GM21367 (cell line): ENCODE results near the gene ADGRL3.

ENCODE experiments used
- ATAC-seq: cut with Tn5 transposase; IDR thresholded peaks from one replicate; pipeline ENCODE4 v1.9.1; 2021; ENCODE audit not compliant: unreplicated experiment

The ADGRL3 gene

DNA sequence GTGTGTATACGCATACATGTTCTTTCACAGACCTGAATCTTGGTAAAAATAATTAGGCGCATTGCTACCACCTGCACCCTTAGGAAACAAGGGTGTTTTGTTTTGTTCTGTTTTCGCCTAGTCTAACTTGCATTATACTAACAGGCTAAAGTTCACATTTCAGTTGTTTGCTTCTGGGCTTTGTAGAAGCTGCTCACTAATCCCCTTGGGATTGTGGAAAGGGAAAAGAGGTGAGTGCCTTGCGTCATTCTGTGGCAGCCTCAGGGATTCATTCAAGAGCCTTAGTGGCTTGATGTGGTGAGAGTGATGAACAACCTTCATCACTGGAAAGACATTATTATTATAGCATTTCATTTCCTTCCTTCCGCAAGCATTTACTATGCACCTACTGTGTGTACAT is 331.1 kb downstream of the ADGRL3 start:
- no peak for ATAC-seq

DNA sequence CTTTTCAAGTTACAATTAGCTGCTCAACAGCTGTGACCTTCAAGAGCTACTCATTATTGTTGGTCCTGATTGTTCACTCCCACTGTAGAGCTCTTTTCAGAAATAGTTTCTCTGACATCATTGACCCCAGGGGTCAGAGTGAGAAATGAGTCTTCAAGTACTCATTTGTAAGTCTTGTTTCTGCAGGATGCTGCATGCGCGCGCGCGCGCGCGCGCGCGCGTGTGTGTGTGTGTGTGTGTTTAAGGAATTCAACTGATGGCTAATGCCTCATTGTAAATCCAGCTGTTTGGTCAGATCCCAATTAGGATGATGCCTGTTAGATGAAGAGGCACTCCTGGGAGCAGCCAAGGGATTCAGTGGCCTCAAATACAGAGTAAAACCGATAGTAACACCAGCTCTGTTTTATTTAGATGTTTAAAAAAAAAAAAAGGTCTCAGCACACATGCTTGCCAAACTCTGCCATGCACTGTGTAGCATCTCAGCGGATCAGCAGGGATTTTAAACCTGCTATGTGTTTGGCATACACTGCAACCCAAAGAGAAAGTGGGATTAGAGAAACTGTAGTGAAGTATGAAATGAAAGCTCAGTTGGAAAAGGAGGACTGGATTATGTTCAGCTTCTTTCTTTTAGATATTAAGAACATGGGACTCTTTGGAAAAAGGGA is 332.3 kb downstream of the ADGRL3 start:
- no peak for ATAC-seq

GRCh38 chr4:61533140-61533539 is 333.0 kb downstream of the ADGRL3 start:
- no peak for ATAC-seq

- ATAC-seq: no peak
Observed at GRCh38 chr4:61540944-61541343, 340.8 kb downstream of the ADGRL3 start.

DNA sequence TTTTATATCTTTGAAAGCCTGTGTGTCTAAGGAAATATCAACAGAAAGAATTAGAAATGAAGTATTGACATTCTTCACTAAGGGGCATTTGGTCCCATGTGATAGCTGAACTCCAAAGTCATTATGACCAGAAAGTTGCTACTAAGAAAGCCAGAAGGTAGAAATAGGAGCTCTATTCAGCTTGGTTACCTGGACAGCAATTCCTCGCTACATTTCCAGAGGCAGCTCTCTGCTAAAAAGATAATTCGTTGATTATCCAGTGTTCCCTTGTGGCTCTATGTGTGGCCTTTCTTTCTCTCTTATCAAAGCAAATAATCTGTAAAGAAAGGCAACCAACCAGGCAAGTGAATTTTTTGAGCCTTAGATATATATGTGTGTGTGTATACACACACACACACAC is 341.3 kb downstream of the ADGRL3 start:
- no peak for ATAC-seq

DNA sequence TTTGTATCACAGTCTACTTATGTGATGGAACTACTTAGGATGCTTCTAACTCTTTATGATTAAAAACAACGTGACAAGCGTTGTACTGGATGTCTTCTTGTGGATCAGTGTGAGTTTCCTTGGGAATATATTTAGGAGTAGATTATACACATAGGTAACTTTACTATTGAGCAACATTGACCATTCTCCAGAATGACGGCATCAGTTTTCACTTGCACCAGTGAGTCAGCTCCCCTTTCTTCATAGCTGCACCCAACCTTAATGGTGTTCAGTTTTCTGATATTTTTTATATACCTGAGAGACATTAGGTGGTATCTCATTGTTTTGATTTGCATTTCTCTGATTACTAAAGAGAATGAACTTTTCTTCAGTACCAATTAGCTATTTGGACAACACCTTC is 343.9 kb downstream of the ADGRL3 start:
- ATAC-seq: no peak

DNA sequence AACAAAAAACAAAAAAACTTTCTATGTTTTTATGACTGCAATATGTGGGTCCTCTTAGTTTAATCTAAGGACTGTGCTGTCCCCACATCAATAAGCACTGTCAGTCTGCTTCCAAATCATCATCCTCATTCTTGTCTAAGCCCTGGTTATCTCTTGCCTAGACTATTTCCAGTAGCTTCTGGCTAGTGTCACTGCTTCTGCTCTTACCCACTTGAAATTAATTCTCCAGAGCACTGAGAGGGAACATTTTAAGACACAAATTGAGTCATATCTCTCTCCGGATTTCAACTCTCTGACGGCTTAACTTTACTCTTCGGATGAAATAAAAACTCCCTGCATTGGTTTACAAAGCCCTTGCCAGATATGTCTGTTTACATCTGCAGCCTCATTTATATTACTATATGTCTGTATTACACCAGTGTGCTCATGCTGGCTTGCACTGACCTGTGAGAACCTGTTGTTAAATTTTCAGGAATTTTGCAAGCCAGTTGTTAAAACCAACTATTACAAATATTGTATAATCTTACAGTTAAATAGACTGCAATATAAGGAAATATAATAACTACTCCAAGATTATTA is 345.9 kb downstream of the ADGRL3 start:
- ATAC-seq: no peak

DNA sequence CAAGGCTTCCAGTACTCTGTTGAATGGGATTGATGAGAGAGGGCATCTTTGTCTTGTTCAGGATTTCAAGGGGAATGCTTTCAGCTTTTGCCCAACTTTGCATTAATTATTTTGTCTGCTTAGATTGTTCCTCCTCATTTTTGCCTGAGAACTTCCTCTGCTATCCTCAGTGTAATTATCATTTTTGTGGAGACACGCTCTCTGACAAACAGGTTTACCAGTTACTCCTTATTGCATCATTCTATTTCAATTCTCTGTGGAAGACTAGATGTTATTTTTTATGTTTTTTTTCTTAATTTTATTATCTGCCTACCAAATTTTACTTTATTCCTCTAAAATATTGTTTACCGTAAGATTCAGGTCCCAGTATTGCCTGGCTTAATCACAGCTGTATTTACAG is 349.2 kb downstream of the ADGRL3 start:
- no peak for ATAC-seq

DNA sequence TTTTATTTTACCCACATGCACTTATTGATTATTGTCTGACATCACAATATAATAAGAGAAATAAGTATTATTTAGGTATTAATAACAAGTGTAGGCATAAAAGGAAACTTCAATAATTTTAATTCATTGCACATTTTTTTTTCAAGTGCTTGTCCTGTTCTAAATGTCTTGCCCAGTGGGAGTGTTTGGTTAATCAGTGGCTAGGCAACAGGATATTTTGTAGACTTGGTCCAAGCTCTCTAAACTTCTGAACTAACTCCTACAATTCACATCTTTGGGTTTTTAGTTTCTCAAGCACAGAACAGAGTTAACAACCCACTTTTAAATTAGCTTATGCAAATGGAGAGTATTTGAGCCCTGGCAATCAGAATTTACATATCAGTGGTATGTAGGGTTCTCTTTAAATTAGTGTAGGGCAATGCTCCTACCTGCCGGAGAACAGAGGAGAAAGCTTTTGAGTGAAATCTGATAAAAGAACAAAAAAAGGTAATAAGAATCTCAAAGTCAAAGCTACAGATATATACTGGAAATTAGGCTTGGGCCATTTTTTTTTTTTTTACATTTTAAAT is 353.5 kb downstream of the ADGRL3 start:
- ATAC-seq: no peak

DNA sequence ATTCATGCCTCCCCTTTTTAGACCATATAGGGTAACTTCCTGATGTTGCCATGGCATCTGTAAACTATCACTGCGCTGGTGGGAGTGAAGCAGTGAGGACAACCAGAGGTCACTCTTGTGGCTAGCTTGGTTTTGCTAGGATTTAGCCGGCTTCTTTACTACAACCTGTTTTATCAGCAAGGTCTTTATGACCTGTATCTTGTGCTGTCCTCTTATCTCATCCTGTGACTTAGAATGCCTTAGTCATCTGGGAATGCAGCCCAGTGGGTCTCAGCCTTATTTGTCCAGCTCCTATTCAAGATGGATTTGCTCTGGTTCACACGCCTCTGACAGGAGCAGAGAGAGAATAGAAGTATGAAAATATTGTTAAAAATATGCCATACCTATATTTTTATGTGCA is 355.7 kb downstream of the ADGRL3 start:
- ATAC-seq: no peak

- ATAC-seq: no peak
Observed at GRCh38 chr4:61556277-61556676, 356.2 kb downstream of the ADGRL3 start.

GRCh38 chr4:61559396-61559795 is 359.3 kb downstream of the ADGRL3 start:
- no peak for ATAC-seq

DNA sequence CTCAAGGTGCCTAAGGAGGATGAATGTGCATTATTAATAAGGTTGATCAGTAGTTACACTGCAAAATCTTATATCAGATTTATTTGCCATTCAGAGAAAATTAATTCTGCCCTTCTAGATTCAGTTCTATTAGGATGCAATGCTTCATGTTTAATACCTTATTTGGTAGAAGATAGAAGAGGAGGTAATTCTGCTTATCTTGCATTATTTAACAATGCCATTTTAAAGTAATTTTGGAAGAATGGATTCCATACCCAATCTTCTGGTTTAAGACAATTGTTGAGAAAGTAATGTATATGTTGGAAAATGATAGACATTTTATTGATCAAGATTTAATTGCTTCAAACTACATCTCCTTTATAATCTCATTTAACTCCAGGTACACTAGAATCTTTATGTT is 360.9 kb downstream of the ADGRL3 start:
- no peak for ATAC-seq

DNA sequence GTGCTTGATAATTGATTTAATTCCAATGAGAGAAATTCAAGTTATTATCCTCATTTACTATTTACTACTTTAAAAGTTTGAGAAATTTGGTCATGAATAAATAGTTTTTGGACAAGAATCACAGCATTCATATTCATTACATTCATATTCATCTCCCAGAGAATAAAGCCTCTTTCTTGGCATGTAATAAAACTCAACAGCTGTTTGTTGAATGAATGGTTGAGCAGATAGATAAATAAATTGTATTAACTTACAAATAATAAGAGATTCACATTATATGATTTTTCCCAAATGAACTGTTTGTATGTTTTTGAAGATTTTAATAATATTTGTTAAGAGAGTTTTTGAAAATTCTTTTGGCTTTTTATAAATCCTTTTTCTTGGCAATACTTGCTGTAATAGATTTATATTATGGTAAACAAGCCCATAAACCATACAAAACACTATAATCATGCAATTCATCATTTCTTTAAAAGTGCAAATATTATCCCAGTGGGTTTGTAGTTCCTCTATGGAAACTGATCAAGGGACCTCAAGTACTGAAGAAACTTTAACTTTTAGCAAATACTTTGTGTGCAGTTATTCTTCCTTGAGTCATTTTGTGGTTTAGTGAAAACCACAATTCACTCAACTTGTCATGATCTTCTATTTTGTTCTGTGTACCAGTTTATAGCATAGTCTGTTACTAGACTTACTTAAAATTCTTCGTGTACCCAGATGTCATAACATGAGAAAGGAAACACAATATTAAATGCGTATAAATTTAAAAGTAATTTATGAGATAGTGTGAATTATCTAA is 371.8 kb downstream of the ADGRL3 start:
- no peak for ATAC-seq

DNA sequence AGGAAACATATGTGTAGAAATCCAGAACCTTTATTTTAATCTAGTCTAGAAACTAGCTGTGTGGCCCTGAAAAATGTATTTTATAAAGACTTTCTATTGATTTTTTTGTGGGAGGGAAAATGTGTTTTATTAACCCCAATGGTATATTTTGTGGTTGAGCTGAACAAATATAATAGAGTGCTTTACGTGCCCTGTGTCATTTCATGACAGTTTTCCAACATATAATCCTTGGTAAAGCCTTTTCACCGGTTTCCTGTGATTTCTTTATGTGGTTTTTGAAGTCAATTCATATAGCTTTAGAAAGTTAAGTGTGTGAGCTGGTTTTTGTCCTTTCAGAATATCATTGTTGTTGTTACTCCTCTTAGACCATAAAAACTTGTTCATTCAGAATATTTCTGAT is 375.7 kb downstream of the ADGRL3 start:
- ATAC-seq: no peak

DNA sequence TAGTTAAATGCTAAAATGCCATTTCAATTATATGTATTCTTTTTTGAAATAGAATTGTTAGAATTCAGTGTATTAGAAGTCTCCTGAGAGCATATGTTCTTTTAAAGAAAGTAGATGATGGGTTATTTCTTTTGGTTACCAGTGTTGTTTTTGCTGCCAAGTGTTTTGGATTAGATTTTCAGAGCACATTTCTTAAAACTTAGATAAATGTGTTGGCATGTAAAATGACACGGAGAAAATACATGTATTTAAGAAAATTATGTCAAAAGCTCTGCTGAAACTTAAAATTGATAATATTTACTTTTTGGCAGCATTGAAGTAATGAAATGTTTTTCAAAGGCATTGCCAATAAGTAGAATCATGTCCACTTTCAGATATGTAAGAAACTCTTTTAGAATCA is 379.7 kb downstream of the ADGRL3 start:
- ATAC-seq: no peak

GRCh38 chr4:61580721-61581377 is 380.7 kb downstream of the ADGRL3 start:
- ATAC-seq: no peak

- no peak for ATAC-seq
Observed at GRCh38 chr4:61583696-61584095, 383.6 kb downstream of the ADGRL3 start.

DNA sequence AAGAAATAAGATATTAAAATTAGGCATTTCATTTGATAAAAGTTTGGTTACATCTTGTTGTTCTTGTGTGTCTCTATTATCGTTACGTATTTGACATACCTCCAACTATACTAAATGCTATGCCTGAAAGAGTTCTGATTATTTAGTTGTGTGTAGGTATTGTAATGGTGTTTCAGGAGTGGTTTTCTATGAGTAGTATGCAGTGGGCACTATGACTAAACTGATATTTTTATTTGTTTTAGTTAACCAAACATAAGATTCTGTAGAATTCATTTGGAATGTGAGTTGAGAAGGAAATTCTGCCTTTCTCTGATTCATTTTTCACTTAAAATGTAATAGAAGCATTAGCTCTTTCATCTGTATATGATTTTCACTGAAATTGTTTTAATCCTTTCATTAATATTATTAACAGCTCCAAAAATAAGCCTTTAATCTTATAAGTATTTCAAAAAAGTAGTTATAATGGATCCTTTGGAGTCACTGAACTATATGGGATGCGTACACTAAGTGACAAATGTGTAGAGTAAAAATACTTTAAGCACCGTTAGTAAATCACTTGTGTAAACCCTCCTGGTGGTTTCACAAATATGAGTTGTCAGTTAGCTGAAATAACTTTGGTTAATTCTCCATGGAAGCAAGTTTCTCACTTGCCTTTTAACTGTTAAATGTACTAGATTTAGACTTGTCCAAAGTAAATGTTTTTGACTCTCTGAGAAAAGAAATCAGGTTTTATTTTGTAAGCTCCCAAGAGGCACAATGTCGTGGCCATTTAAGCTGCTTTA is 388.7 kb downstream of the ADGRL3 start:
- ATAC-seq: no peak

- no peak for ATAC-seq
Observed at GRCh38 chr4:61590881-61591280, 390.8 kb downstream of the ADGRL3 start.
